ENCODE results near the gene SHH. TPM values are rescaled to one million over a fixed set of nuclear protein-coding genes. Genes with fewer than 3 reads are reported as not detected.

Gene SHH
- total RNA-seq, result 35.8 and 47.1 TPM in 2 replicates
- long read RNA-seq, partial matches to known transcripts, result 0 of 12 reads
- long read RNA-seq, other reads (novel, unspliced or antisense), result 12 of 12 reads

DNA sequence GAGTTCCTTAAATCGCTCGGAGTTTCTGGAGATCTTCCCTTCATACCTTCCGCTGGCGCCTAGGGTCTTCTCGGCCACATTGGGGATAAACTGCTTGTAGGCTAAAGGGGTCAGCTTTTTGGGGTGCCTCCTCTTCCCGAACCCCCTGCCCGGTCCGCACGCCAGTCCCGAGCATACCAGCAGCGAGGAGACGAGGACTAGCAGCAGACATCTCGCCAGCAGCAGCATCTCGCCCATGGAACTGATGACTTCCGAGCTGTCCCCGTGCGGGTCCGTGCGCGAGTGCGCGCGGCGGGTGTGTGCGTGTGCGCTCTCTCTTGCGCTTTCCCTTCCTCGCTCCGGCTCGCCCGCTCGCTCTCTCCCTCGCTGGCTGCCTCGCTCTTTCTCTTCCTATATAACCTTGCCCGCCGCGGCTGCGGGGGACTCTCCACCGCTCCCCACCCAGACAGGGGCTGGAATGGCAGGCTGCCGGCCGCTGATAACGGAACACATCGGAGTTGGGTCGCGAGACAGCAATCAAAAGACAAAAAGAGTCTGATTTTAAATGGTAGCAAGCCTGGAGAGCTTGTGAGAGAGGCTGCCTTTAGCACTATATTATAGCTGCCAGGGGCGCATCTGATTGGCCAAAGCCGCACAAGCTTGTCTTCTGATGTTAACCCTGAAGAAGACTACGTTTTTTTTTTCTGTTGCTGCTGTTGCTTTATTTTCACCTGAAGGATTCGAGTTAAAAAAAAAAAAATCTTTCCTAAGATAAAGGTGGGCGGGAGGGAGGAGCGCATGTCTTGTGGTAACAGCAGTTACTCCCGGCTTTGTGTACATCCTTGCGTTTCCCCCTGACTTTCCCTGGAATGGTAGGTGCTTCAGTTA, at the start of gene SHH:
TSS of gene SHH (minus strand) at position 569 of the 867 bp plus-strand sequence. CDS start at position 228, 341 bp downstream.
- TF ChIP-seq, protein P1, sequence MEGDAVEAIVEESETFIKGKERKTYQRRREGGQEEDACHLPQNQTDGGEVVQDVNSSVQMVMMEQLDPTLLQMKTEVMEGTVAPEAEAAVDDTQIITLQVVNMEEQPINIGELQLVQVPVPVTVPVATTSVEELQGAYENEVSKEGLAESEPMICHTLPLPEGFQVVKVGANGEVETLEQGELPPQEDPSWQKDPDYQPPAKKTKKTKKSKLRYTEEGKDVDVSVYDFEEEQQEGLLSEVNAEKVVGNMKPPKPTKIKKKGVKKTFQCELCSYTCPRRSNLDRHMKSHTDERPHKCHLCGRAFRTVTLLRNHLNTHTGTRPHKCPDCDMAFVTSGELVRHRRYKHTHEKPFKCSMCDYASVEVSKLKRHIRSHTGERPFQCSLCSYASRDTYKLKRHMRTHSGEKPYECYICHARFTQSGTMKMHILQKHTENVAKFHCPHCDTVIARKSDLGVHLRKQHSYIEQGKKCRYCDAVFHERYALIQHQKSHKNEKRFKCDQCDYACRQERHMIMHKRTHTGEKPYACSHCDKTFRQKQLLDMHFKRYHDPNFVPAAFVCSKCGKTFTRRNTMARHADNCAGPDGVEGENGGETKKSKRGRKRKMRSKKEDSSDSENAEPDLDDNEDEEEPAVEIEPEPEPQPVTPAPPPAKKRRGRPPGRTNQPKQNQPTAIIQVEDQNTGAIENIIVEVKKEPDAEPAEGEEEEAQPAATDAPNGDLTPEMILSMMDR (IDR thresholded peaks at IDR 0.05; ENCODE audit: unreplicated experiment), result no peak
- no peaks in the 10 kb centered on the region for H3K36me3 Mint-ChIP-seq (ENCODE audit: insufficient read depth)
- H3K27me3 Mint-ChIP-seq, result peaks cover 44% of the 10 kb centered on the region
- H3K4me1 Mint-ChIP-seq (ENCODE audit: low read depth), result peaks cover 46% of the 10 kb centered on the region
- DNase-seq (ENCODE audit: low spot score, unreplicated experiment), result no peak
- H3K4me3 Mint-ChIP-seq (ENCODE audit: low read depth), result peak within 1 kb of the TSS; percentile 93
- peak within 1 kb of the TSS; percentile 91 for H3K27ac Mint-ChIP-seq
- no peaks in the 10 kb centered on the region for H3K9me3 Mint-ChIP-seq (ENCODE audit: low read depth)

DNA sequence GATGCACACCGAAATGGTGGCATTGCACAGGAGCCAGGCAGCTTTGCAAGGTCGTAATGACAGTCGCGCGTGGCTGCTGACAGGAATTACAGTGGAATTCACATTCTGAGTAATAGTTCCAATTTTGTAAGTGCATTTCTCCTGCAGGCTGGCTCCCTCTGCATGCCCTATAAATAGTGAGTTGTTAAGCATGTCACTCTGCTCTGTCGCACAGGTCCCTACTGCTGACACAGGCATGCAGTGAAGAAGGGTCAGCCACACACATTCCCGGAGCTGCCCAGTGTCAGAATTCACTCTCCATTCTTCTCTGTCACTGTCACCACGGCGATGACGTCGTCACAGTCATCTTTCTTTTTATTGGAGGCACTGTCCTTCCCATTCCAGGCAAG, 49.2 kb upstream of the SHH start:
- TF ChIP-seq, protein P1 (IDR thresholded peaks at IDR 0.05; ENCODE audit: unreplicated experiment), result no peak
- H3K27ac Mint-ChIP-seq, result no peak overlapping the region
- H3K9me3 Mint-ChIP-seq (ENCODE audit: low read depth), result no peaks in the 10 kb centered on the region
- DNase-seq (ENCODE audit: low spot score, unreplicated experiment), result no peak
- no peaks in the 10 kb centered on the region for H3K36me3 Mint-ChIP-seq (ENCODE audit: insufficient read depth)
- peaks cover 28% of the 10 kb centered on the region for H3K27me3 Mint-ChIP-seq
- peaks cover 5% of the 10 kb centered on the region for H3K4me1 Mint-ChIP-seq (ENCODE audit: low read depth)
- no peak overlapping the region for H3K4me3 Mint-ChIP-seq (ENCODE audit: low read depth)

DNA sequence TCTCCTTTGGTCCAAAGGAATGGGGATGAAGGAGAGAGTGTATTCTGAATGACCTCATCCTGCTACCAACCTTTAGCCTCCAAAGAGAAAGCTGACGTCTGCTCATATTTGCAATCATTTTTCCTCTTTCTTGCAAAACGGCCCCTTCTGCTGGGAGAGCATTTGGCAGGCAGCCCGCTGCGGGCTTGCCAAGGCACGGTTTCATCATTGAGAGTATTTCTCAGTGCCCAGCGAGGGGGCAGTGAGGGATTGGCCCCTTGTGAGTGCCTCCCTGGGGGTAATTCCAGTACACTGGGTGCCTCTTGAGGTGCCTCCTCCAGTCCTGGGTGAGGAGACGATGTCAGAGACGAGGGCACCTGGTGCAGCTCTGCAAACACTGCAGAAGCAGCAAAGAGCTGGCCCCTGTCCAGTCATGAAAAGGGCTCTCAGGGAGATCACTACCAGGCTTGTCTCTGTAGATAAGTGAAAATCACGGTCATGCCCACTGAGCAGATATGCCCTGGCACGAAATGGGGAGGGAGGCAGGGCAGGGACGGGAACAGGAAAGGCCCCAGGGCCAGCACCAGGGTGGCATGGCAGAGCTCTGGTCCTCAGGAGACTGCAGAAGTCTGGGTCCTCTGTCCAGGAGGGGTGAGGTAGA, 48.7 kb upstream of the SHH start:
- no peaks in the 10 kb centered on the region for H3K9me3 Mint-ChIP-seq (ENCODE audit: low read depth)
- no peak for DNase-seq (ENCODE audit: low spot score, unreplicated experiment)
- no peak overlapping the region for H3K27ac Mint-ChIP-seq
- no peak overlapping the region for H3K4me3 Mint-ChIP-seq (ENCODE audit: low read depth)
- TF ChIP-seq, protein P1 (IDR thresholded peaks at IDR 0.05; ENCODE audit: unreplicated experiment), result no peak
- H3K4me1 Mint-ChIP-seq (ENCODE audit: low read depth), result peaks cover 3% of the 10 kb centered on the region
- H3K36me3 Mint-ChIP-seq (ENCODE audit: insufficient read depth), result no peaks in the 10 kb centered on the region
- peaks cover 22% of the 10 kb centered on the region for H3K27me3 Mint-ChIP-seq

- TF ChIP-seq, protein P1 (IDR thresholded peaks at IDR 0.05; ENCODE audit: unreplicated experiment), result no peak
- H3K4me3 Mint-ChIP-seq (ENCODE audit: low read depth), result no peak overlapping the region
- H3K9me3 Mint-ChIP-seq (ENCODE audit: low read depth), result no peaks in the 10 kb centered on the region
- peaks cover 3% of the 10 kb centered on the region for H3K4me1 Mint-ChIP-seq (ENCODE audit: low read depth)
- H3K36me3 Mint-ChIP-seq (ENCODE audit: insufficient read depth), result no peaks in the 10 kb centered on the region
- H3K27ac Mint-ChIP-seq, result no peak overlapping the region
- H3K27me3 Mint-ChIP-seq, result peaks cover 17% of the 10 kb centered on the region
- no peak for DNase-seq (ENCODE audit: low spot score, unreplicated experiment)
Measured at GRCh38 chr7:155860461-155860839, 48.2 kb upstream of the SHH start.

DNA sequence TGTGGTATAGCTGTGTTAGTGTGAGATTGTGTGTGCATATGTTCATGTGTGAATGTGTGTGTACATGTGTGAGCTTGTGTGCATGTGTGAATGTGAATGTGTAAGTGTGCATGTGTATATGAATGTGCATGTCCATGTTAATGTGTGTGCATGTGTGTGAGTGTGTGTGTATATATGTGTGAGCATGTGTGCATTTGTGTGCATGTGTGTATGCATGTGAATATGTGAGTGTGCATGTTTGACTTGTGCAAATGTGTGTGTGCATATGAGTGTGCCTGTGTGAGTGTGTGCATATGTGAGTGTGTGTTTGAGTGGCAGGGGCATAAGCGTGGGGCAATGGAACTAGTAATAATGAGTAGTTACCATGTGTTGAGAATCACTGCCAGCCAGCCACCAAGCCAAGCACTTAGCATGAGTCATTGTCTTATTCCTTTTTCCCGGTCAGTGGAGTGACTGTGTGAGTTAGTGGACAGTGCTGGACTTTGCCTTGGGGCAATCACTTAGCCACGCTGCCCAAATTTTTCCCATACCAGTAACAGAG, 46.3 kb upstream of the SHH start:
- DNase-seq (ENCODE audit: low spot score, unreplicated experiment), result no peak
- H3K9me3 Mint-ChIP-seq (ENCODE audit: low read depth), result peaks cover 3% of the 10 kb centered on the region
- peaks cover 3% of the 10 kb centered on the region for H3K4me1 Mint-ChIP-seq (ENCODE audit: low read depth)
- H3K36me3 Mint-ChIP-seq (ENCODE audit: insufficient read depth), result no peaks in the 10 kb centered on the region
- TF ChIP-seq, protein P1 (IDR thresholded peaks at IDR 0.05; ENCODE audit: unreplicated experiment), result no peak
- no peak overlapping the region for H3K4me3 Mint-ChIP-seq (ENCODE audit: low read depth)
- peaks cover 1% of the 10 kb centered on the region for H3K27me3 Mint-ChIP-seq
- H3K27ac Mint-ChIP-seq, result no peak overlapping the region

Measured in progenitor cell of endocrine pancreas (in vitro differentiated cells).